K562 (cell line): ENCODE results near the gene NYAP1. TPM values are rescaled to one million over a fixed set of nuclear protein-coding genes. Genes with fewer than 3 reads are reported as not detected.

Source experiments
- BACH1 ChIP-seq: fragments of 200-800 bp; sonication (Bioruptor generic); IDR thresholded peaks from 2 replicates; pipeline ENCODE4 v1.6.1; 2016; ENCODE audit warnings: missing genetic modification characterization, missing compliant biosample characterization
- BRF1 ChIP-seq: IDR thresholded peaks from 3 replicates; pipeline ENCODE4 v1.6.1; 2011; ENCODE audit warnings: borderline replicate concordance, mild to moderate bottlenecking; ENCODE audit not compliant: insufficient read length; ENCODE audit errors: extremely low read depth
- CEBPB ChIP-seq: fragments of 450-650 bp; IDR thresholded peaks from 2 replicates; pipeline ENCODE4 v1.6.1; 2016; ENCODE audit warnings: missing genetic modification characterization, missing compliant biosample characterization
- DACH1 ChIP-seq: fragments of 450-650 bp; IDR thresholded peaks from 2 replicates; pipeline ENCODE4 v1.6.1; 2018; ENCODE audit not compliant: partially characterized antibody
- EHMT2 ChIP-seq: fragments of 450-650 bp; IDR thresholded peaks from 2 replicates; pipeline ENCODE4 v1.6.1; 2018; ENCODE audit warnings: antibody characterized with exemption
- GTF2E2 ChIP-seq: fragments of 200-800 bp; sonication (Bioruptor generic); IDR thresholded peaks from 2 replicates; pipeline ENCODE4 v1.6.1; 2016; ENCODE audit warnings: missing genetic modification characterization, missing compliant biosample characterization
- HMG20A ChIP-seq: fragments of 450-650 bp; formaldehyde crosslinking; conservative IDR thresholded peaks from 2 replicates; pipeline ENCODE4 v1.4.0; 2020; ENCODE audit warnings: mild to moderate bottlenecking, mixed read lengths
- L3MBTL2 ChIP-seq: fragments of 450-650 bp; IDR thresholded peaks from 2 replicates; pipeline ENCODE4 v1.6.1; 2016; ENCODE audit warnings: mild to moderate bottlenecking, moderate library complexity
- SIX5 ChIP-seq, 2 experiments: IDR thresholded peaks; 2 replicates each; pipeline ENCODE4 v1.6.1; 2011; ENCODE audit warnings: low read length in 2 of 2, borderline replicate concordance in 1 of 2, low read depth in 1 of 2, mild to moderate bottlenecking in 1 of 2, moderate library complexity in 1 of 2; ENCODE audit not compliant: insufficient read depth in 1 of 2
- SMAD3 ChIP-seq: fragments of 450-650 bp; formaldehyde crosslinking; conservative IDR thresholded peaks from 2 replicates; pipeline ENCODE4 v1.4.0; 2020; ENCODE audit warnings: mild to moderate bottlenecking
- STAG1 ChIP-seq: sonication (generic); formaldehyde crosslinking; IDR thresholded peaks from 2 replicates; pipeline ENCODE4 v1.5.0; 2020; ENCODE audit warnings: missing genetic modification reagents, borderline replicate concordance
- TAF9B ChIP-seq: fragments of 450-650 bp; IDR thresholded peaks from 2 replicates; pipeline ENCODE4 v1.6.1; 2018; ENCODE audit warnings: mild to moderate bottlenecking; ENCODE audit not compliant: partially characterized antibody
- TCF7 ChIP-seq: sonication (generic); IDR thresholded peaks from 2 replicates; pipeline ENCODE4 v1.6.1; 2016; ENCODE audit warnings: antibody characterized with exemption, borderline replicate concordance
- THRAP3 ChIP-seq: fragments of 450-650 bp; IDR thresholded peaks from 2 replicates; pipeline ENCODE4 v1.6.1; 2016; ENCODE audit warnings: mild to moderate bottlenecking, inconsistent platforms, borderline replicate concordance
- U2AF1 ChIP-seq: fragments of 200-400 bp; formaldehyde crosslinking; optimal IDR thresholded peaks from 2 replicates; pipeline ENCODE3; 2017; ENCODE audit warnings: mild to moderate bottlenecking, low read depth, low read length, moderate library complexity
- ZBED1 ChIP-seq: IDR thresholded peaks from 2 replicates; pipeline ENCODE4 v1.6.1; 2014
- ZBTB7A ChIP-seq: IDR thresholded peaks from 2 replicates; pipeline ENCODE4 v1.6.1; 2011; ENCODE audit warnings: low read depth, mild to moderate bottlenecking, low read length, moderate library complexity, borderline replicate concordance; ENCODE audit not compliant: control insufficient read depth
- ZKSCAN1 ChIP-seq: fragments of 150-350 bp; IDR thresholded peaks from 2 replicates; pipeline ENCODE4 v1.6.1; 2016; ENCODE audit warnings: low read depth, low read length
- ZNF174 ChIP-seq: fragments of 250-450 bp; sonication (Bioruptor Pico); IDR thresholded peaks from 2 replicates; pipeline ENCODE4 v1.4.0; 2020; ENCODE audit warnings: mild to moderate bottlenecking
- polyA plus RNA-seq, 8 experiments: library from polyadenylated mRNA; depleted of rRNA in 4 of 8; stranded (reverse) in 5 of 8; unstranded in 3 of 8; fragments of >200 nt; fragmentation: Nextera tagmentation in 2 of 8; fragmentation: Illumina TruSeq in 1 of 8; extraction: Ambion mirVana in 2 of 8; extraction: Trizol in 1 of 8; gene quantifications; 2 replicates each; pipeline versions ENCODE4 v1.2.1 to v1.2.3, GENCODE V29; 2011 to 2014; ENCODE audit warnings: inconsistent platforms in 1 of 8, missing spikeins in 1 of 8
- total RNA-seq, 7 experiments: library from RNA; depleted of rRNA in 6 of 7; stranded (reverse); fragments of >200 nt in 6 of 7; fragmentation: Illumina TruSeq in 2 of 7; extraction: Trizol in 2 of 7; gene quantifications; 2 replicates each; pipeline versions ENCODE4 v1.2.1 to v1.2.3, GENCODE V29; 2011 to 2021; ENCODE audit warnings: low replicate concordance in 1 of 7
- TF ChIP-seq, protein P1 (sequence below): fragments of 200-400 bp; formaldehyde crosslinking; IDR thresholded peaks from 2 replicates; pipeline ENCODE4 v1.6.1; 2017; ENCODE audit warnings: mild to moderate bottlenecking, low read depth, low read length, moderate library complexity
- TF ChIP-seq, protein P2 (sequence below): IDR thresholded peaks from 2 replicates; pipeline ENCODE4 v1.6.1; 2016; ENCODE audit warnings: missing genetic modification characterization, missing compliant biosample characterization
- TF ChIP-seq, protein P3 (sequence below), 3 experiments: IDR thresholded peaks in 2 of 3; conservative IDR thresholded peaks in 1 of 3; 2 replicates each; pipeline ENCODE4 v1.5.1; 2011 to 2012; ENCODE audit warnings: low read length in 3 of 3, mild to moderate bottlenecking in 3 of 3, control low read depth in 2 of 3, improper control_type of control experiment in 1 of 3, inconsistent platforms in 1 of 3, low read depth in 1 of 3, mixed read lengths in 1 of 3, moderate library complexity in 1 of 3; ENCODE audit not compliant: insufficient read depth in 2 of 3
- TF ChIP-seq, protein P4 (sequence below): fragments of 450-650 bp; conservative IDR thresholded peaks from 2 replicates; pipeline ENCODE4 v1.6.1; 2016; ENCODE audit warnings: missing genetic modification characterization, low read depth, mild to moderate bottlenecking, missing compliant biosample characterization, moderate library complexity

Gene NYAP1
- total and polyA plus RNA-seq, 9 of the 15 experiments (the other 6 are each of a cell fraction or from before 2014, with no cell fraction given) = 0.11 to 0.88 (median 0.22) TPM; not detected in 2

DNA sequence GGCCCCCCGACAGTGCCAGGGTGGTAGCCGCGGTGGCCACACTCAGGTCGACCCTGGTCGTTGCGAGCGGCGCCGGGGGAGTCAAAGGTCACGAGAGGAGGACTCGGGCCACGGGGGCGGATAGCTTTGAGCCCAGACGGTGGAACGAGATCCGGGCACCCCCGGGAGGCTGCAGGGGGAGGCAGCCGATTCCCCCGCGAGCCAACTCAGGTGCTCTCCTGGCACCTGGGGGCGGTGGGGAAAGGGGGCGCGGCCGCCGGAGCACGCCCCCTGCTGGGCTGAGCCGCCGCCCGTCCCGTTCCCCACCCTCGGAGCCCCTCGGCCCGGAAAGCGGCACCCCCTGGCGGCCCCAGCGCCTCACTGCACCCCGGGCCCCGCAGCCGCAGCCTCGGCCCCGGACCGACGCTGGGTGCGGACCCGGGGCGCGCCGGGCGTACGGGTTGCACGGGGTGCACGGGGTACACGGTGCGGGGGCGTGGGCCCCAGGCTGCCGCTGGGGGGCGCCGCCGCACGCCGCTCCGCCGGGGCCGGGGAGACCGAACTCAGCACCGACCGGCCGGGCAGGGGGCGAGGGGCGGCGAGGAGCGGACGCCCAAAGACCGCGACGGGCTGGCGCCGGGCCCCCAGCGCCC is 521 bp upstream of the NYAP1 start (continued):
- TF ChIP-seq, protein P1, sequence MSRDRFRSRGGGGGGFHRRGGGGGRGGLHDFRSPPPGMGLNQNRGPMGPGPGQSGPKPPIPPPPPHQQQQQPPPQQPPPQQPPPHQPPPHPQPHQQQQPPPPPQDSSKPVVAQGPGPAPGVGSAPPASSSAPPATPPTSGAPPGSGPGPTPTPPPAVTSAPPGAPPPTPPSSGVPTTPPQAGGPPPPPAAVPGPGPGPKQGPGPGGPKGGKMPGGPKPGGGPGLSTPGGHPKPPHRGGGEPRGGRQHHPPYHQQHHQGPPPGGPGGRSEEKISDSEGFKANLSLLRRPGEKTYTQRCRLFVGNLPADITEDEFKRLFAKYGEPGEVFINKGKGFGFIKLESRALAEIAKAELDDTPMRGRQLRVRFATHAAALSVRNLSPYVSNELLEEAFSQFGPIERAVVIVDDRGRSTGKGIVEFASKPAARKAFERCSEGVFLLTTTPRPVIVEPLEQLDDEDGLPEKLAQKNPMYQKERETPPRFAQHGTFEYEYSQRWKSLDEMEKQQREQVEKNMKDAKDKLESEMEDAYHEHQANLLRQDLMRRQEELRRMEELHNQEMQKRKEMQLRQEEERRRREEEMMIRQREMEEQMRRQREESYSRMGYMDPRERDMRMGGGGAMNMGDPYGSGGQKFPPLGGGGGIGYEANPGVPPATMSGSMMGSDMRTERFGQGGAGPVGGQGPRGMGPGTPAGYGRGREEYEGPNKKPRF = no peak
- TF ChIP-seq ZBED1 = no peak
- TF ChIP-seq, protein P2, sequence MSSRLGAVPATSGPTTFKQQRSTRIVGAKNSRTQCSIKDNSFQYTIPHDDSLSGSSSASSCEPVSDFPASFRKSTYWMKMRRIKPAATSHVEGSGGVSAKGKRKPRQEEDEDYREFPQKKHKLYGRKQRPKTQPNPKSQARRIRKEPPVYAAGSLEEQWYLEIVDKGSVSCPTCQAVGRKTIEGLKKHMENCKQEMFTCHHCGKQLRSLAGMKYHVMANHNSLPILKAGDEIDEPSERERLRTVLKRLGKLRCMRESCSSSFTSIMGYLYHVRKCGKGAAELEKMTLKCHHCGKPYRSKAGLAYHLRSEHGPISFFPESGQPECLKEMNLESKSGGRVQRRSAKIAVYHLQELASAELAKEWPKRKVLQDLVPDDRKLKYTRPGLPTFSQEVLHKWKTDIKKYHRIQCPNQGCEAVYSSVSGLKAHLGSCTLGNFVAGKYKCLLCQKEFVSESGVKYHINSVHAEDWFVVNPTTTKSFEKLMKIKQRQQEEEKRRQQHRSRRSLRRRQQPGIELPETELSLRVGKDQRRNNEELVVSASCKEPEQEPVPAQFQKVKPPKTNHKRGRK (tag) = no peak
- no peak for TF ChIP-seq BACH1
- TF ChIP-seq HMG20A (CRISPR knock-in tag) = no peak
- no peak for TF ChIP-seq TCF7
- TF ChIP-seq, protein P3, sequence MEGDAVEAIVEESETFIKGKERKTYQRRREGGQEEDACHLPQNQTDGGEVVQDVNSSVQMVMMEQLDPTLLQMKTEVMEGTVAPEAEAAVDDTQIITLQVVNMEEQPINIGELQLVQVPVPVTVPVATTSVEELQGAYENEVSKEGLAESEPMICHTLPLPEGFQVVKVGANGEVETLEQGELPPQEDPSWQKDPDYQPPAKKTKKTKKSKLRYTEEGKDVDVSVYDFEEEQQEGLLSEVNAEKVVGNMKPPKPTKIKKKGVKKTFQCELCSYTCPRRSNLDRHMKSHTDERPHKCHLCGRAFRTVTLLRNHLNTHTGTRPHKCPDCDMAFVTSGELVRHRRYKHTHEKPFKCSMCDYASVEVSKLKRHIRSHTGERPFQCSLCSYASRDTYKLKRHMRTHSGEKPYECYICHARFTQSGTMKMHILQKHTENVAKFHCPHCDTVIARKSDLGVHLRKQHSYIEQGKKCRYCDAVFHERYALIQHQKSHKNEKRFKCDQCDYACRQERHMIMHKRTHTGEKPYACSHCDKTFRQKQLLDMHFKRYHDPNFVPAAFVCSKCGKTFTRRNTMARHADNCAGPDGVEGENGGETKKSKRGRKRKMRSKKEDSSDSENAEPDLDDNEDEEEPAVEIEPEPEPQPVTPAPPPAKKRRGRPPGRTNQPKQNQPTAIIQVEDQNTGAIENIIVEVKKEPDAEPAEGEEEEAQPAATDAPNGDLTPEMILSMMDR (IDR thresholded peaks at IDR 0.05 in 2 of 3, conservative IDR thresholded peaks at IDR 0.05 in 1 of 3; ENCODE audit: insufficient read depth in 2 of 3, low read depth in 1 of 3, low read length in 3 of 3) = peak; percentile 88 to 99 (median 98)
- no peak for TF ChIP-seq ZNF174 (CRISPR knock-in tag)
- TF ChIP-seq, protein P4, sequence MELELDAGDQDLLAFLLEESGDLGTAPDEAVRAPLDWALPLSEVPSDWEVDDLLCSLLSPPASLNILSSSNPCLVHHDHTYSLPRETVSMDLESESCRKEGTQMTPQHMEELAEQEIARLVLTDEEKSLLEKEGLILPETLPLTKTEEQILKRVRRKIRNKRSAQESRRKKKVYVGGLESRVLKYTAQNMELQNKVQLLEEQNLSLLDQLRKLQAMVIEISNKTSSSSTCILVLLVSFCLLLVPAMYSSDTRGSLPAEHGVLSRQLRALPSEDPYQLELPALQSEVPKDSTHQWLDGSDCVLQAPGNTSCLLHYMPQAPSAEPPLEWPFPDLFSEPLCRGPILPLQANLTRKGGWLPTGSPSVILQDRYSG (tag) = no peak
- TF ChIP-seq ZKSCAN1 = 0 out of 2 replicates have a peak, but pooled peaks have one; percentile 26
- no peak for TF ChIP-seq TAF9B
- TF ChIP-seq EHMT2 = no peak
- TF ChIP-seq DACH1 = no peak
- no peak for TF ChIP-seq CEBPB
- peak; percentile 27; the same call in 1 of the 2 replicates for TF ChIP-seq STAG1
- TF ChIP-seq GTF2E2 (tag) = no peak
- peak; percentile 66 for TF ChIP-seq U2AF1
- TF ChIP-seq SMAD3 (CRISPR knock-in tag) = peak; percentile 79; the same call in 1 of the 2 replicates
- no peak for TF ChIP-seq SIX5 (IDR thresholded peaks at IDR 0.05; ENCODE audit: borderline replicate concordance in 1 of 2, insufficient read depth in 1 of 2, low read depth in 1 of 2, low read length in 2 of 2)
- no peak for TF ChIP-seq THRAP3
- peak; percentile 64; the same call in 1 of the 2 replicates for TF ChIP-seq L3MBTL2
- peak; percentile 100 for TF ChIP-seq ZBTB7A
- no peak for TF ChIP-seq BRF1
